Ishikawa (cell line): ENCODE results near the gene SPECC1.

Experiments used
- CREB1 ChIP-seq: IDR thresholded peaks from 2 replicates; pipeline ENCODE4 v1.6.1; 2012; ENCODE audit warnings: low read depth
- FOXM1 ChIP-seq: IDR thresholded peaks from 2 replicates; pipeline ENCODE4 v1.6.1; 2012; ENCODE audit warnings: low read depth, borderline replicate concordance
- RAD21 ChIP-seq: IDR thresholded peaks from 2 replicates; pipeline ENCODE4 v1.6.1; 2012; ENCODE audit warnings: low read depth
- TAF1 ChIP-seq: IDR thresholded peaks from 2 replicates; pipeline ENCODE4 v1.6.1; 2012; ENCODE audit warnings: low read depth, mild to moderate bottlenecking
- TCF12 ChIP-seq: IDR thresholded peaks from 2 replicates; pipeline ENCODE4 v1.6.1; 2012; ENCODE audit warnings: low read depth
- TEAD4 ChIP-seq: IDR thresholded peaks from 2 replicates; pipeline ENCODE4 v1.6.1; 2012
- TF ChIP-seq, protein P1 (sequence below): IDR thresholded peaks from 2 replicates; pipeline ENCODE4 v1.6.1; 2012; ENCODE audit warnings: low read depth, mild to moderate bottlenecking
- TF ChIP-seq, protein P2 (sequence below): IDR thresholded peaks from 2 replicates; pipeline ENCODE4 v1.6.1; 2012
- TF ChIP-seq, protein P3 (sequence below): IDR thresholded peaks from 2 replicates; pipeline ENCODE4 v1.6.1; 2012

DNA sequence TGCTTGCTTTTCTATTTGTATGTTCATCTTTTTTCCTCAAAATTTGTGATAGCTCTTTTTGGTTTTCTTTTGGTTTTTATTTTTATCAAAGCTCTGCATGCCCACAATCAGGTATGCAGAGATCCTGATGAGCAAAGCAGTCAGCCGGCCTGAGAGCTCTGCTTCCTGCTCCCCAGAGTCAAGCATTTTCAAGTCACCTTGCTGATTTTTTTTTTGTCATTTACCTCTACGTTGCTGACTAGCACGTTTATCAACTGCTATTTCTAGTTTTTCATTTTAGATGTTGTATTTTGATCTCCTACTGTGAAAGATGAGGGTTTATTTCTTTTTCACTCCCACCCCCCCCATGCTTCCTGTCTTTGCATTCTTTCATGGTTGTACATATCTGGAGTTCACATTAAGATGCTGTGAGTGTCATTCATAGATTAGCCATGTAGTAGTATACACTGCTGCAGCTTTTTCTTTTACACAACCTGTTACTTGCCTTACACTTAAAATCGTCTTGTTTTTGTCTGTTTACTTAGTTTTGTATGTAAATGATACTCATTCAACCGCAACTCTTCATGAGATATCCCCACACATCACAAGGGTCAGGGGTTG, 262.0 kb downstream of the SPECC1 start:
- no peak for TF ChIP-seq TAF1
- TF ChIP-seq, protein P1, sequence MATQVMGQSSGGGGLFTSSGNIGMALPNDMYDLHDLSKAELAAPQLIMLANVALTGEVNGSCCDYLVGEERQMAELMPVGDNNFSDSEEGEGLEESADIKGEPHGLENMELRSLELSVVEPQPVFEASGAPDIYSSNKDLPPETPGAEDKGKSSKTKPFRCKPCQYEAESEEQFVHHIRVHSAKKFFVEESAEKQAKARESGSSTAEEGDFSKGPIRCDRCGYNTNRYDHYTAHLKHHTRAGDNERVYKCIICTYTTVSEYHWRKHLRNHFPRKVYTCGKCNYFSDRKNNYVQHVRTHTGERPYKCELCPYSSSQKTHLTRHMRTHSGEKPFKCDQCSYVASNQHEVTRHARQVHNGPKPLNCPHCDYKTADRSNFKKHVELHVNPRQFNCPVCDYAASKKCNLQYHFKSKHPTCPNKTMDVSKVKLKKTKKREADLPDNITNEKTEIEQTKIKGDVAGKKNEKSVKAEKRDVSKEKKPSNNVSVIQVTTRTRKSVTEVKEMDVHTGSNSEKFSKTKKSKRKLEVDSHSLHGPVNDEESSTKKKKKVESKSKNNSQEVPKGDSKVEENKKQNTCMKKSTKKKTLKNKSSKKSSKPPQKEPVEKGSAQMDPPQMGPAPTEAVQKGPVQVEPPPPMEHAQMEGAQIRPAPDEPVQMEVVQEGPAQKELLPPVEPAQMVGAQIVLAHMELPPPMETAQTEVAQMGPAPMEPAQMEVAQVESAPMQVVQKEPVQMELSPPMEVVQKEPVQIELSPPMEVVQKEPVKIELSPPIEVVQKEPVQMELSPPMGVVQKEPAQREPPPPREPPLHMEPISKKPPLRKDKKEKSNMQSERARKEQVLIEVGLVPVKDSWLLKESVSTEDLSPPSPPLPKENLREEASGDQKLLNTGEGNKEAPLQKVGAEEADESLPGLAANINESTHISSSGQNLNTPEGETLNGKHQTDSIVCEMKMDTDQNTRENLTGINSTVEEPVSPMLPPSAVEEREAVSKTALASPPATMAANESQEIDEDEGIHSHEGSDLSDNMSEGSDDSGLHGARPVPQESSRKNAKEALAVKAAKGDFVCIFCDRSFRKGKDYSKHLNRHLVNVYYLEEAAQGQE, result no peak
- TF ChIP-seq RAD21, result no peak
- TF ChIP-seq, protein P2, sequence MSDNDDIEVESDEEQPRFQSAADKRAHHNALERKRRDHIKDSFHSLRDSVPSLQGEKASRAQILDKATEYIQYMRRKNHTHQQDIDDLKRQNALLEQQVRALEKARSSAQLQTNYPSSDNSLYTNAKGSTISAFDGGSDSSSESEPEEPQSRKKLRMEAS, result no peak
- TF ChIP-seq, protein P3, sequence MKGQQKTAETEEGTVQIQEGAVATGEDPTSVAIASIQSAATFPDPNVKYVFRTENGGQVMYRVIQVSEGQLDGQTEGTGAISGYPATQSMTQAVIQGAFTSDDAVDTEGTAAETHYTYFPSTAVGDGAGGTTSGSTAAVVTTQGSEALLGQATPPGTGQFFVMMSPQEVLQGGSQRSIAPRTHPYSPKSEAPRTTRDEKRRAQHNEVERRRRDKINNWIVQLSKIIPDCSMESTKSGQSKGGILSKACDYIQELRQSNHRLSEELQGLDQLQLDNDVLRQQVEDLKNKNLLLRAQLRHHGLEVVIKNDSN, result no peak
- no peak for TF ChIP-seq TCF12
- TF ChIP-seq TEAD4, result no peak
- TF ChIP-seq CREB1, result no peak
- no peak for TF ChIP-seq FOXM1
